ENCODE data around the gene SHQ1. TPM values are rescaled to one million over a fixed set of nuclear protein-coding genes. Genes with fewer than 3 reads are reported as not detected.
"Not testable (repeated sequence)": the region's sequence is repeated elsewhere in the genome, so short reads cannot be mapped to it uniquely, and the experiment has no call there.

The SHQ1 gene
- total RNA-seq, 2 donors from 2014 or later, result 16.5 to 19.5 TPM

DNA sequence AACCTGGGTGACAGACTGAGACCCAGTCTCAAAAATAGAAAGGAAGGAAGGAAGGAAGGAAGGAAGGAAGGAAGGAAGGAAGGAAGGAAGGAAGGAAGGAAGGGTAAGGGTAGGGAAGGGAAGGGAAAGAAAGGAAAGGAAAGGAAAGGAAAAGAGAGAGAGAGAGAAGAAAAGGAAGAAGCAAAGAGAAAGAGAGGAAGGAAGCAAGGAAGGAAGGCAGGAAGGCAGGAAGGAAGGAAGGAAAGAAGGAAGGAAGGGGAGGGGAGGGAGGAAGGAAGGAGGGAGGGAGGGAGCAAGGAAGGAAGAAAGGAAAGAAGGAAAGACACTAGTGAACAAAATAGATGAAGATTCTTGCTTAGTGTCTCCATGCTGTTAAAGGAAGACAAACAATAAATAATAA lies 129.1 kb downstream of the SHQ1 start:
- H3K4me1 ChIP-seq, result no peaks in the 10 kb centered on the region
- H3K36me3 ChIP-seq, result no peaks in the 10 kb centered on the region
- no peak overlapping the region for H3K27ac ChIP-seq
- H3K4me3 ChIP-seq, result no peak overlapping the region
- no peak for DNase-seq (ENCODE audit: low spot score)
- H3K27me3 ChIP-seq, result no peaks in the 10 kb centered on the region
- peaks cover 0 to 14% of the 10 kb centered on the region in 2 donors for H3K9me3 ChIP-seq
- no peak for TF ChIP-seq CTCF (IDR thresholded peaks at IDR 0.05)

- DNase-seq (ENCODE audit: low spot score); H3K4me1 ChIP-seq; H3K4me3 ChIP-seq; H3K27ac ChIP-seq; H3K36me3 ChIP-seq; H3K27me3 ChIP-seq: not testable (repeated sequence)
- H3K9me3 ChIP-seq, result peaks cover 0 to 14% of the 10 kb centered on the region in 2 donors
Measured at GRCh38 chr3:72714135-72714534, 134.1 kb downstream of the SHQ1 start.

GRCh38 chr3:72710471-72710870 lies 137.8 kb downstream of the SHQ1 start:
- H3K9me3 ChIP-seq, result peaks cover 0 to 10% of the 10 kb centered on the region in 2 donors
- not testable (repeated sequence) for H3K27me3 ChIP-seq; H3K4me3 ChIP-seq; H3K27ac ChIP-seq; DNase-seq (ENCODE audit: low spot score); H3K36me3 ChIP-seq; H3K4me1 ChIP-seq

DNA sequence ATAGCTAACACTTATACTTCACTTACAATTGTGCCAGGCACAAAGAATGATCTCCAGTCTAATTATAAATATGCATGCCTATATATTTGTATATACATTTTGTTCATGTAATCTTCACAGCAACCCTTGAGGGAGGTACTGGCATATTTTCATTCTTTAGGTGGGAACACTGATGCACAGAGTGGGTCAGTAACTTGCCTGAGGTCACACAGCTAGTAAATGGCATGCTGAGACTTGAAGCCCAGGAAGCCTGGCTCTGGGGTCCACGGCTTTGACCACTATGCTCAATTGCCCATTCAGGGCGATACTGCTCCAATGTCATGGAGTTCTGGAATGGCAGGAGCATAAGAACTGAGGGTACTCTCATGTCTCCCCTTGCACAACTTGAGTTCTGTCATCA lies 139.8 kb downstream of the SHQ1 start:
- no peak for TF ChIP-seq CTCF (IDR thresholded peaks at IDR 0.05)
- Histone ChIP-seq H3K9me3 (no peaks in the 10 kb centered on the region), H3K4me1 (no peaks in the 10 kb centered on the region)

DNA sequence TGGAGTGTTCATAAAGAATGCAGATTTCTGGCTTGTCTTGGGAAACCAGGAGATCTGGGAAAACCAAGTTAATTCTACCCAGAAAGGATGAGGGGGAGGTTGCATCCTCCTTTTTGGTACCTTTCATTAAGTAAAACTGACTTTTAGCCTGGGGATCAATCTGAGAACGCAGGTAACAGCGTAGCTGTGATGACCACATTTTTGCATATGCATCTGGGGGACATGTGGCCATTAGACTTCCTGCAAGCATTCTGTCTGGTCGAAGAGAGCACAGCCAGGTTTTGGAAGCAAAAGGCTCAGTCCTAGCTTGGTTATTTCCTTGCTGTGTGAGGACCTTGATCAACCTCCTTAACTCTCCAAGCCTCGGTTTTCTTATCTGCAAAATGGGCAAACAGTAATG lies 145.2 kb downstream of the SHQ1 start:
- peaks cover 0 to 7% of the 10 kb centered on the region in 2 donors for H3K4me1 ChIP-seq
- no peak overlapping the region for H3K27ac ChIP-seq
- DNase-seq (ENCODE audit: low spot score), result no peak
- H3K27me3 ChIP-seq, result no peaks in the 10 kb centered on the region
- no peaks in the 10 kb centered on the region for H3K36me3 ChIP-seq
- no peak overlapping the region for H3K4me3 ChIP-seq
- H3K9me3 ChIP-seq, result no peaks in the 10 kb centered on the region
- no peak for TF ChIP-seq CTCF (IDR thresholded peaks at IDR 0.05)

More for the DNA sequence above, 139.8 kb downstream of the SHQ1 start:
- Histone ChIP-seq H3K27me3 (no peaks in the 10 kb centered on the region), H3K36me3 (no peaks in the 10 kb centered on the region), H3K27ac (no peak overlapping the region), H3K4me3 (no peak overlapping the region)
- DNase-seq (ENCODE audit: low spot score), result no peak

DNA sequence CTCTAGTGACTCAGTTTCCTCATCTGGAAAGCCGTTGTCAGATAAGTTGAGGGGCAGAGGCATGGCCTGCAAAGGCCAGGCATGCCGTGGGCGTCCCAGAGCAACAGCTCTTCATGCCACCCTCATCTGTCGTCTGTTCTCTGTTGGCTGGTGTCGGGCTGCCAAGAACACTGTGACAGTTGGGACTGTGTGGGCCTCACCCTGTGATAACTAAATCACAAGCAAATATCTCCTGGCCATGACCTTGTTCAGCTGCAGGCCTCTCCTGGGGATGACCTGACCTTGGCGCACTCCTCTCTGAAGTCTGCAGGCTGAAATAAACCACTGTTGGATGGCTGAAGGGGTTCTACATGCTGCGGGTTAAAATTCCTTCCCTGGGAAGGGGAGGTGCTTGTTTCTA lies 145.9 kb downstream of the SHQ1 start:
- no peaks in the 10 kb centered on the region for H3K9me3 ChIP-seq
- DNase-seq (ENCODE audit: low spot score), result no peak
- H3K4me3 ChIP-seq, result no peak overlapping the region
- H3K36me3 ChIP-seq, result no peaks in the 10 kb centered on the region
- no peak overlapping the region for H3K27ac ChIP-seq
- peaks cover 0 to 7% of the 10 kb centered on the region in 2 donors for H3K4me1 ChIP-seq
- H3K27me3 ChIP-seq, result no peaks in the 10 kb centered on the region
- TF ChIP-seq CTCF (IDR thresholded peaks at IDR 0.05), result no peak

- DNase-seq (ENCODE audit: low spot score), result no peak
- no peaks in the 10 kb centered on the region for H3K9me3 ChIP-seq
- no peaks in the 10 kb centered on the region for H3K27me3 ChIP-seq
- TF ChIP-seq CTCF (IDR thresholded peaks at IDR 0.05), result no peak
- no peak overlapping the region for H3K27ac ChIP-seq
- peaks cover 0 to 7% of the 10 kb centered on the region in 2 donors for H3K4me1 ChIP-seq
- H3K36me3 ChIP-seq, result no peaks in the 10 kb centered on the region
- H3K4me3 ChIP-seq, result no peak overlapping the region
Measured at GRCh38 chr3:72700106-72700505, 148.1 kb downstream of the SHQ1 start.

Measured in right atrium auricular region (tissue), 2 donors.